Measurements from ENCODE around the gene INPP4A.

The INPP4A gene

GRCh38 chr2:98461498-98462049, 16.9 kb downstream of the INPP4A start:
- no peak for DNase-seq

GRCh38 chr2:98463081-98463481, 18.4 kb downstream of the INPP4A start:
- DNase-seq, result no peak

GRCh38 chr2:98463551-98463971, 18.9 kb downstream of the INPP4A start:
- DNase-seq, result no peak

DNA sequence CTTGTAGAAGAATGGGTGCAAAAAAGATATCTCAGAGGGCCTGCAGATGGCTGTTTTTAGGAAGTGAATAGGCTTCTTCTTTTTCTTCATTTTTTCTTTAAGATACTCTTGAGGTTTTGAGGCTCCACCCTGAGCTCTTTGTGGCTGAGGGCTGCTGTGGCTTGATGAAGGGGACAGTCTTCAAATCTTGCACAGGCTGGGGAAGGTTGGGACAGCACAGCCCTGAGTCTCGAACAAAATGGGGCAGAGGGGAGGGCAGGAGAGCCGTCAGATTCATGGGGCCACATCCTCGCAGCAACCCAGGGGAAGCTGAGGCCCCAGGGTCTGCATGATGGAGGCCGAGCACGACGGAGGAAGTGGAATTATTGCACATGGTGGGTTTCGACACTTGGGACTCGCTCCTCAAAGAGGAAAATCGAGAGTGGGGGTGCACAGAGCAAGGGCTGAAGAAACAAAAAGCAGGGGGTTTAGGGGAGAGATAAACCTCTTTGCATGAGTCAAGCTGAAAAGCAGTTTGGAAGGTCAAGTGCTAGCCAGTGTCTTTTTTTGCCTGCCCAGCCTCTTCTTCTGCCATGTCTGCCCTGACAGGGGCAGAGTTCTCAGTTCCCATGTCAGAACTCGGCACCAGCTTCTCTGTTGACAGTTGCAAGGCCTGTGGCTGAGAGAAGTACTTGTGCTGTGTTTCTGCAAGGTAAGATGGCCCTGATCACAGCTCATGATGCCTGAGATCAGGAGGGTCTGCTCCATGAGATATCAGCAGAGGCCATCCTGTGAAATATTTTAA, 19.5 kb downstream of the INPP4A start:
- DNase-seq, result no peak

DNA sequence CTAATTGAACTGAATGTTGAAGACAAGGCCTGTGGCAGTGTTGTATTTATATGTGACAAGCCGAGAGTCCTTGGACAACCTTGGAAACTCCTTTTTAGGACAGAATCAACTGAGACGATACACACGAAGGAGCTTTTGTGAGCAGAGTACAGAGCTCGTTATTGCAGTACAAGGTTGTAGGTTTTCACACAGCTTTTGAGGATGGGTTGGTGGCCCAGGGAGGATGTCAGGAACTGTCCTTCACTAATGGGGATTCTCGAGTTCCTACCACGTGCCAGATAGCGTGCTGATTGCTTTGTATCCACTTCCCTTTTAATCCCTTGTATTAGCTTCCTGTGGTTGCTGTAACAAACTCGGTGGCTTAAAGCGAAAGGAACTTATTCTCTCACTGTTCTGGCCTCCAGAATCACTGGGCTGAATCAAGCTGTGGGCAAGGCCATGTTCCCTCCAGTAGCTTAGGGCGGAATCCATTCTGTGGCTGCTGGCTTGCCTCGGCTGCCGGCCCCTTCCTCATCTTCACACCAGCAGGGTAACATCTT, 20.2 kb downstream of the INPP4A start:
- DNase-seq, result no peak

DNA sequence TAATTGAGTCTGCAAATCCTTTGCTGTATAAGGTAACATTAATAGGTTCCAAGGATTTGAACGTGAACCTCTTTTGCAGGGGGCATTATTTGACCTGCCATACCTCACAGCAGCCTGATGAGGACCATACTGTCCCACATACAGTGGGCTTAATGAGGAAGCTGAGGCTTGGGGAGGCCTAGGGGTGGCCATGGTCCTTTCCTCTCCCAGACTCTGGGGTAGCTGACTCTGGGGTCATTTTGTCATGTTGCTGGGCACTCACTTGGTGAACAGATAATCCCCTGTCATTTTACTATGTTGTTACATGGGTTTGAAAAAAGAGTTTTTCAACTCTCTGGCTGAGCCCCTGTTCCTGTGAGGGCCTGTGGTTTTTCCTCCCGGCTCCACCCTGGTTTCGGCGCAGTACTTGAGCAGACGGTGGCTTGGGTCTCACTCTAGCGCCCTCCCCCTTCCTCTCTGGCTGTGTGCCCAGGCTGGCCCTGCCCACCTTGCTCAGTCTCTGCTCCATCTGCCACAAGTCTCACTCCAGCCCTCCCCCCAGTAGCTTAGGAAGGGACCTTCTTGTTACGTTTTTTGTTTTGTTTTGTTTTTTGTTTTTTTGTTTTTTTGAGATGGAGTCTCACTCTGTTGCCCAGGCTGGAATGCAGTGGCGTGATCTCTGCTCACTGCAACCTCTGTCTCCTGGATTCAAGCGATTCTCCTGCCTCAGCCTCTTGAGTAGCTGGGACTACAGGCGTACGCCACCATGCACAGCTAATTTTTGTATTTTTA, 21.0 kb downstream of the INPP4A start:
- DNase-seq, result peak; percentile 75

DNA sequence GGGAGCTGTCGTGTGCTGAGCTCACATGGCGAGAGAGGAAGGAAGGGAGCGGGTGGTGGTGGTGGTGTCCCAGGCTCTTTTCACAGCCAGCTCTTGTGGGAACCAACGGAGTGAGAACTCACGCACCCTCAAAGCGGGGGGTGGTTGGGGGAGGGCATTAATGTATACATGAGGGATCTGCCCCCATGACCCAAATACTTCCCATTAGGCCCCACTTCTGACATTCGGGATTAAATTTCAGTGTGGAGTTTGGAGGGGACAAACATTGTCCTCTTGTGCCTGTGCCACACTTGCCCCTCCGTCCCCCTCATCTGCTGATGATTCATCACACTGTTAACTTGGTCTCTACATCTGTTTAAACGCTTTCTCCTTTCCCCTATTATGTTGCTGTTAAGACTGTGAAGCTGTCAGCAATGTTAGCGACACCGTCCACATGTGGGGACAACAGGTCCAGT, 22.5 kb downstream of the INPP4A start:
- DNase-seq, result no peak

DNA sequence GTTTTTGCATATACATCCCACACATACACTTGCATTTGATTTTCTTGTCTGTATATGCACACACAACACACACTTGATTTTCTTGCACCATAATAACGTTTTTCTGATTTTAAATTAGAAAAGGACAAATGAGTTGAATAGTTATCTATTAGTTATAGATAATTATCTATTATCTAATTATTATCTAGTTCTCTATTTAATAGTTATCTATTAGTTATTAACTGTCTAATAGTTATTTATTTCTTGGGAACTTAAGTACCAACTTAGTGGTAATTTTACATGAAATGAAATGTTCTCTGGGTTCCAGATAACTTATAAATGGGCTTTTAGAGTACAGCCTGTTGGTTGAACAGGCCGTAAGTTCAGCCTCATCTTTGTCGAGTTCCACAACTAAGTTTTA, 23.0 kb downstream of the INPP4A start:
- no peak for DNase-seq

GRCh38 chr2:98468621-98469236, 24.1 kb downstream of the INPP4A start:
- DNase-seq, result no peak

DNA sequence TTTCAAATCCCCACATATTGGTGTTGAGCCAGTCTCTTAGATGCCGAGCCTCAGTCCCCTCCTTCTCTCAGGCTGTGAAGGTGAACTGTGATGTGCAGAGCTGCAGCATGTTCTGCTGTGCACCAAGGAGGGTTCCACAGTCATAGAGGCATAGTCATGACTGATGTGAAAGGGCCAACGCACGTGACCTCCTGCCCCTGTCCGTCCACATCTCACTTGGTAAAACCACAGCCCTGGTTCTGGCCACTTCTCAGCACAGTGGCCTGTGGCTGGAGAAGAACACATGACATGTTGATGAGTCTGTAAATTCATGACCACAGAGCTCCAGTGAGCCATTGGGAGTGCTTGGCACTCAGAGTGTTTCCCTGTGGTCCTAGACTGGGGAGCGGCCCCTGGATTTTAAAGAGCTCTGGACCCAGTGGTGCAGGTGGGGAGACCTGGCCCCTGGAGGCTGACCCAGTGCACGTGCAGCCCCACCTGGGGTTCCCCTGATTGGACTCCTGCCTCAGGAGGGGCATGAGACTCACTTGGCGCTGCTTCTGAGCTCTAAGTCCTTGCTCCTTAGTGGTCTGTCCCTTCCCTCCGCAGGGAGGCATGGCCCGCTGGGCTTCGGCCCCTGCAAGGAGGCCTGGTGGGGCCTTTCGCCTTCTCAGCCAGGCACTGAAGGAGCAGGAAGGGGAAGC, 25.3 kb downstream of the INPP4A start:
- no peak for DNase-seq

GRCh38 chr2:98470851-98471255, 26.2 kb downstream of the INPP4A start:
- DNase-seq, result no peak

GRCh38 chr2:98471402-98472131, 26.9 kb downstream of the INPP4A start:
- no peak for DNase-seq

DNA sequence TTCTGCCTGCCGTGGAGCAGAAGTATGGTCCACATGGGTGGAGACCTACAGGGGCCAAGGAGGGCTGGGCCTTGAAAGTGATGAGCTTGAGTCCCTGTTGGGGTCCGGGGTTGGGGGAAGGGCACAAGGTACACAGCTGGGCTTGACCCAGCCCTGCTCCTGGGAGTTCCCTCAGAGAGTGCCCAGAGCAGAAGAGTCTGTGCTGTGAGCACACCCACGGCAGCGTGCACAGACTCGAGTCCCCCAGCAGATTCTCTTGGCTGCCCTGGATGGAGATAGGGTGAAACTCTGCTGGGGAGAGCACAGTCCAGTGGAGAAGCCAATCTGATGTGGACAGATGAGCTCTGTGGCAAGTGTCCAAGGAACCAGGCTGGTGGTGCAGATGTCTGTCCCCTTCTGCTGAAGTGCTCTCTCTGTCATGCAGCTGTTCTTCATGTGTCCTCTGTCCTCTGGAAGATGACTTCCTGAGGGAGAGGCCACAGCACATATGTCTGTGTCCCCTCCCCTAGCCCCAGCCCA, 27.5 kb downstream of the INPP4A start:
- DNase-seq, result no peak

DNA sequence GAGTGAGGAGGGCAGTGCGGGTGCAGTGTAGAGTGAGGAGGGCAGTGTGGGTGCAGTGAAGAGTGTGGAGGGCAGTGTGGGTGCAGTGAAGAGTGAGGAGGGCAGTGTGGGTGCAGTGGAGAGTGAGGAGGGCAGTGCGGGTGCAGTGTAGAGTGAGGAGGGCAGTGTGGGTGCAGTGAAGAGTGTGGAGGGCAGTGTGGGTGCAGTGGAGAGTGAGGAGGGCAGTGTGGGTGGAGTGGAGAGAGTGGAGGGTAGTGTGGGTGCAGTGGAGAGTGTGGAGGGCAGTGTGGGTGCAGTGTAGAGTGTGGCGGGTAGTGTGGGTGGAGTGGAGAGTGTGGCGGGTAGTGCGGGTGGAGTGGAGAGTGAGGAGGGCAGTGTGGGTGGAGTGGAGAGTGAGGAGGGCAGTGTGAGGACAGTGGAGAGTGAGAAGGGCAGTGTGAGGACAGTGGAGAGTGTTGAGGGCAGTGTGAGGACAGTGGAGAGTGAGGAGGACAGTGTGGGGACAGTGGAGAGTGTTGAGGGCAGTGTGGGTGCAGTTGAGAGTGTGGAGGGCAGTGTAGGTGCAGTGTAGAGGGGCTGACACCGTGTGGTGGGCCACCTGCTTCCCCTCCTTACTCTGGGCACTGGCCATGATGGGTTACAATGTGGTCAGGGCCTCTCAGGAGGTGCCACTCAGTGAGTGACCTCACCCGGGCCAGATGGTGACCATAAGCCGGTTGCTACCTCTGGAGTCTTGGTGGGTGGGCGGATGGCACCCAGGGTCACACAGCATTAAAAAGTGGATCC, 28.5 kb downstream of the INPP4A start:
- no peak for DNase-seq

DNA sequence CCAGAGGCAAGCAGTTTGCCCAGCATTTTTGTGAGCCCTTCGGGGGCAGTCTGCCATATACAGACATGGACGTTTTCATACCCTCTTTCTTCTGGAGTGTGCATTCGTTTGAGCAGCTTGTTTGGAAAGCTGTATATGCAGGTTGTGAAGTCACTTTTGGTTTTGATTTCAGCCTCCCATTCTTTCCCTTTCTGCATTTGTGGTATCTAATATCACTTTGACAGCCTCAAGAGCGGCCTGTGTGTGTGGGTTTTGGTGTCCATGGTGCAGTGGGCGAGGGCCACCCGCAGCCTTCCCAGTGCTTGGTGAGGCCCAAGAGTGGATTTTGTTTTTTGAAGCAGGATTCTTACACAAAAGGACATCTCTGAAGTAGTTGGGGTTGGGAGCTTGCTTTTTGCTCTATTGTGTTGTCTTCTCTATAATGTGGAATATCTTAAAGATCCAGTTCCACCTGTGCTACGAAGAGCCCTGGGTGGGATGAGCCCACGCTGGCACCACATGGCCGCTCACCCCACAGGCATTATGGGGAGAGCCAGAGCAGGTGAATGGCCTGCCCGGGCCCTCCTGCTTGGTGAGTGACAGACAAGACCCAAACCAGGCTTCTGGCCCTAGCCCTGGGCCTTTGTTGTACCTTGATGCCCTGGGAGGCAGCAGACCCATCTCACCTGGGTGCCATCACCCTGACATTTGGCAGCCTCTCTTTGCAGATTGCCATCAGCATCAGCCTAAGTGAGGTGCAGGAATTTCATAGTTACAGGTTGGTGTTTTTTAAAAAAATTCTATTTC, 29.5 kb downstream of the INPP4A start:
- DNase-seq, result no peak

DNA sequence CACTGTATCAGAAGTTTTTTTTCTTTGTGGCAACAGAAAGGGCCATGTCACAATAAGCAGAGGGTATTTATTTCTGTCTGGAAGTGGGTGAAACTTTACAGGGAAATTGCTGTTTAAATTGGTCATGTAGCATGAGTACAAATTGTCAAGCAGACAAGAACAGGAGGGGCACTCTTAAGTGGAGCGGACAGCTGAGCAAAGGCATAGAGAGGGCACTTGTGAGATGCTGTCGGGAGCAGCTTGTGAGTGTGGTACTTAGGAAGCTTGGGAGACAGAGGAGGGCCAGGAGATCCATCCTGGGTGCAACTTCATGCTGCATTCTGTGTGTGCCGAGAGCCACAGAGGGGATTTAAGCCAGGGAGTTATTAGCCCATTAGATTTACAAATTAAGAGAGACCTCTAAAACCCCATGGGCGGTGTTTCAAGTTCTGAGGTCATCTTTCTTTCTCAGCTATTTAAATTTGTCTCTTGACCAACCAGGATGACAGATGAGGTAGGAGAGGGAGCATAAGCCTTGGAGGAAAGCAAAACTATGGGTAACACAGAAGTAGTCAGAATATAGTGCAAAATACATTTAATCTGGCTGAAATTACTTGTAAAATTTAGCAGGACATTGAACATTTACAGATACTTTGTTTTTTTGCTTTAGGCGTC, 30.4 kb downstream of the INPP4A start:
- DNase-seq, result no peak

DNA sequence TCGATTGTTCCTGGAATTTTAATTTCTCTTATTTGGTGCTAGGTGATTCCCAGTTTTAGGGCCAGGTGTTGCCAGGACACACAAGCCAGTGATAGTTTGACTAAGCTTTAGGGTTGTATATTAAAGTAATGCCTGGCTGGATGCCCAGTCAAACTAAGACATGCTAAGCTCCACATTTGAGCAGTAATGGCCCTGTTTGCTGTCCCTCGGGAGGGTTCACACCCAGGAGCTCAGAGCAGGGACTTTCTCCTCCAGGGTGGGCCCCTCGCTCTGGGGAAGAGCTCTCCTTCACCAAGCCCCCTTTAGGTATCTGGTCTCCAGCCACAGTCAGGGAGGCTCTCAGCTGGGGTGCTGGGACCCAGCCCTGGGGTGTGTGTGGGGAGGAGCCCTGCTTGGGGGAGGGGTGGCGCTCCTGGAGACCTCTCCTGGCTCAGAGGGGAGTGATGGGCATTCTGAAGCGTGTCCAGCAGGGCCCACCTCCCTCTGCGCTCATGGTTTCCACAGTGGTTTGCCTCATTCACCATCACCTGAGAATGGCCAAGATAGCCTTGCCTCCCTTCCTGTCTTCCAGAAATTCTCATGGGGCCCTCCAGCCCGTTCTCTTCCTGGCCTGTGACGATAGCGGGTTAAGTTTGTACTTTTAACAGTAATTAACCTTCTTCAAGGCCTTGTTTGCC, 31.7 kb downstream of the INPP4A start:
- peak; percentile 58 for DNase-seq

GRCh38 chr2:98477036-98477435, 32.4 kb downstream of the INPP4A start:
- no peak for DNase-seq

DNA sequence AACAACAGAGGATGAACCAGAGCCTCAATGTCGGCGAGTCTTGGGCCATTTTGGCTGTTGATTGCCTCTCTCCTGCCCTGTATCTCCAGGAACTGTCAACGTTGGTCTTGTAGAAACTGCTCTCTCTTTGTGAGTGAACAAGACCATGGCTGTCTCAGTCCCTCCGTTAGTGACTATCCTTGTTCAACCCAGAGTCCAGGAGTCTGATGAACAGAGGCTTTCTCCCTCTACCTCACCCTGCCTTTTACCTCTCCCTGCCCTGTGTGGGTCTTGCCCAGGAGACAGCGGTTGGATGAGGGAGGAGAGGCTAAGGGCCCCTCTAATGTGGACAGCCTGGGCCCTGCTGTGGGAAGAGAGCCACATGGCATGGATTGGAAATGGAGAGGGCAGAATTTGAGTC, 32.8 kb downstream of the INPP4A start:
- no peak for DNase-seq

All from NCI-H1436 (cell line).